Ramos (cell line): ENCODE results near the gene LIPG.

Experiments used
- in situ Hi-C: fragments of 300-500 bp; cut with MboI; formaldehyde crosslinking; loops from one replicate; pipeline ENCODE4 v1.14.3; 2022; ENCODE audit warnings: low sequenced_read_pairs; ENCODE audit not compliant: unreplicated experiment

Gene LIPG

GRCh38 chr18:49628881-49629795 is 67.3 kb downstream of the LIPG start:
- in situ Hi-C loops: no loop called here

GRCh38 chr18:49630246-49630699 is 68.4 kb downstream of the LIPG start:
- in situ Hi-C loops: no loop called here

GRCh38 chr18:49631146-49631866 is 69.4 kb downstream of the LIPG start:
- in situ Hi-C loops: no loop called here

GRCh38 chr18:49632588-49632987 is 70.7 kb downstream of the LIPG start:
- in situ Hi-C loops: no loop called here

GRCh38 chr18:49638209-49638785 is 76.4 kb downstream of the LIPG start:
- in situ Hi-C loops: no loop called here

- in situ Hi-C loops: no loop called here
Measured at GRCh38 chr18:49638891-49639557, 77.2 kb downstream of the LIPG start.

GRCh38 chr18:49639643-49640391 is 78.0 kb downstream of the LIPG start:
- in situ Hi-C loops: no loop called here

- in situ Hi-C loops: no loop called here
Measured at GRCh38 chr18:49640741-49641140, 78.9 kb downstream of the LIPG start.

GRCh38 chr18:49645196-49645595 is 83.3 kb downstream of the LIPG start:
- in situ Hi-C loops: no loop called here

GRCh38 chr18:49645841-49646351 is 84.0 kb downstream of the LIPG start:
- in situ Hi-C loops: no loop called here

- in situ Hi-C loops: no loop called here
Measured at GRCh38 chr18:49646873-49647272, 85.0 kb downstream of the LIPG start.

- in situ Hi-C loops: no loop called here
Measured at GRCh38 chr18:49647496-49648168, 85.8 kb downstream of the LIPG start.

- in situ Hi-C loops: no loop called here
Measured at GRCh38 chr18:49648326-49648725, 86.5 kb downstream of the LIPG start.
